Esophagus (tissue), 2 donors: Measurements from ENCODE around the gene HEMGN. TPM values are rescaled to one million over a fixed set of nuclear protein-coding genes. Genes with fewer than 3 reads are reported as not detected.
"Not testable (repeated sequence)": the region's sequence is repeated elsewhere in the genome, so short reads cannot be mapped to it uniquely, and the experiment has no call there.

Source experiments
- H3K27ac ChIP-seq, 2 donors: one replicate each; pipeline ENCODE4 v1.5.1; 2013; ENCODE audit warnings: low read depth in 2 of 2, mild to moderate bottlenecking in 2 of 2, inconsistent platforms in 1 of 2, low read length in 1 of 2, moderate library complexity in 1 of 2
- H3K27me3 ChIP-seq, 2 donors: one replicate each; pipeline ENCODE4 v1.6.1; 2013; ENCODE audit warnings: low read length in 2 of 2, control low read depth in 1 of 2, mild to moderate bottlenecking in 1 of 2; ENCODE audit not compliant: insufficient read depth in 2 of 2, control insufficient read depth in 1 of 2
- H3K36me3 ChIP-seq, 2 donors: one replicate each; pipeline ENCODE4 v1.6.1; 2013; ENCODE audit warnings: low read length in 1 of 2; ENCODE audit not compliant: control insufficient read depth in 2 of 2, insufficient read depth in 2 of 2
- H3K4me1 ChIP-seq, 2 donors: one replicate each; pipeline ENCODE4 v1.6.1; 2013; ENCODE audit warnings: low read length in 1 of 2; ENCODE audit not compliant: control insufficient read depth in 2 of 2, insufficient read depth in 2 of 2
- H3K4me3 ChIP-seq, 2 donors: one replicate each; pipeline ENCODE4 v1.5.1; 2013; ENCODE audit warnings: low read length in 2 of 2, mild to moderate bottlenecking in 2 of 2, low read depth in 1 of 2, moderate library complexity in 1 of 2
- H3K9me3 ChIP-seq, 2 donors: one replicate each; pipeline ENCODE4 v1.6.1; 2013; ENCODE audit warnings: mild to moderate bottlenecking in 2 of 2, low read depth in 1 of 2, low read length in 1 of 2, moderate library complexity in 1 of 2; ENCODE audit not compliant: control insufficient read depth in 2 of 2, insufficient read depth in 1 of 2
- WGBS, 2 donors: extraction: QIAGEN DNeasy Blood & Tissue Kit; methylation state at CpG; one replicate each; pipeline ENCODE4 v1.1.7; 2013; 5-methylcytosine and 5-hydroxymethylcytosine counted together
- polyA plus RNA-seq, 2 donors: library from polyadenylated mRNA; stranded (reverse); fragments of 200-250 nt; gene quantifications; one replicate each; pipeline ENCODE4 v1.2.3, GENCODE V29; 2013
- donor health status: healthy with polysubstance abuse.
- donor health status: Bipolar disorder and iron deficiency.

The HEMGN gene
- polyA plus RNA-seq, 2 donors: not detected

- H3K27ac ChIP-seq: no peak overlapping the region
- H3K9me3 ChIP-seq: no peaks in the 10 kb centered on the region
- WGBS, 2 donors: 25 to 30% methylated on average over 1 of the region's 1 CpG
- H3K4me3 ChIP-seq: no peak overlapping the region
- no peaks in the 10 kb centered on the region for H3K4me1 ChIP-seq
- no peaks in the 10 kb centered on the region for H3K36me3 ChIP-seq
- H3K27me3 ChIP-seq: no peaks in the 10 kb centered on the region
Observed at GRCh38 chr9:97966493-97966892, 28.5 kb upstream of the HEMGN start.

- Histone ChIP-seq H3K9me3 (no peaks in the 10 kb centered on the region), H3K27ac (no peak overlapping the region), H3K27me3 (no peaks in the 10 kb centered on the region), H3K4me1 (no peaks in the 10 kb centered on the region), H3K36me3 (no peaks in the 10 kb centered on the region), H3K4me3 (no peak overlapping the region)
Observed at GRCh38 chr9:97964901-97965300, 26.9 kb upstream of the HEMGN start.

- Histone ChIP-seq H3K4me1 (no peaks in the 10 kb centered on the region), H3K4me3 (no peak overlapping the region), H3K9me3 (no peaks in the 10 kb centered on the region), H3K36me3 (no peaks in the 10 kb centered on the region), H3K27ac (no peak overlapping the region), H3K27me3 (no peaks in the 10 kb centered on the region)
- 82 to 84% methylated on average over 2 of the region's 2 CpGs for WGBS, 2 donors
Observed at GRCh38 chr9:97963232-97963631, 25.3 kb upstream of the HEMGN start.

GRCh38 chr9:97962575-97962974 lies 24.6 kb upstream of the HEMGN start:
- Histone ChIP-seq H3K27ac (no peak overlapping the region), H3K4me3 (no peak overlapping the region), H3K27me3 (no peaks in the 10 kb centered on the region), H3K36me3 (no peaks in the 10 kb centered on the region), H3K4me1 (no peaks in the 10 kb centered on the region), H3K9me3 (no peaks in the 10 kb centered on the region)
- 84 to 88% methylated on average over 5 of the region's 5 CpGs for WGBS, 2 donors

GRCh38 chr9:97962136-97962535 lies 24.2 kb upstream of the HEMGN start:
- WGBS, 2 donors: 74 to 80% methylated on average over 4 of the region's 4 CpGs
- Histone ChIP-seq H3K9me3 (no peaks in the 10 kb centered on the region), H3K27ac (no peak overlapping the region), H3K4me1 (no peaks in the 10 kb centered on the region), H3K36me3 (no peaks in the 10 kb centered on the region), H3K4me3 (no peak overlapping the region), H3K27me3 (no peaks in the 10 kb centered on the region)

- no peaks in the 10 kb centered on the region for H3K4me1 ChIP-seq
- H3K27ac ChIP-seq: no peak overlapping the region
- 84 to 86% methylated on average over 2 of the region's 2 CpGs for WGBS, 2 donors
- no peak overlapping the region for H3K4me3 ChIP-seq
- H3K27me3 ChIP-seq: no peaks in the 10 kb centered on the region
- H3K36me3 ChIP-seq: no peaks in the 10 kb centered on the region
- no peaks in the 10 kb centered on the region for H3K9me3 ChIP-seq
Observed at GRCh38 chr9:97961361-97961760, 23.4 kb upstream of the HEMGN start.

- not testable (repeated sequence) for H3K4me1 ChIP-seq, H3K27ac ChIP-seq, H3K9me3 ChIP-seq, H3K4me3 ChIP-seq, H3K27me3 ChIP-seq, H3K36me3 ChIP-seq
- 87 to 89% methylated on average over 9 of the region's 9 CpGs for WGBS, 2 donors
Observed at GRCh38 chr9:97960678-97961328, 22.8 kb upstream of the HEMGN start.

GRCh38 chr9:97959585-97959984 lies 21.6 kb upstream of the HEMGN start:
- Histone ChIP-seq H3K27ac (no peak overlapping the region), H3K27me3 (no peaks in the 10 kb centered on the region), H3K9me3 (no peaks in the 10 kb centered on the region), H3K4me1 (no peaks in the 10 kb centered on the region), H3K36me3 (no peaks in the 10 kb centered on the region), H3K4me3 (no peak overlapping the region)

GRCh38 chr9:97958812-97959511 lies 21.0 kb upstream of the HEMGN start:
- Histone ChIP-seq H3K36me3 (no peaks in the 10 kb centered on the region), H3K9me3 (no peaks in the 10 kb centered on the region), H3K27me3 (no peaks in the 10 kb centered on the region), H3K4me1 (no peaks in the 10 kb centered on the region), H3K27ac (no peak overlapping the region), H3K4me3 (no peak overlapping the region)
- 77 to 80% methylated on average over 5 of the region's 5 CpGs for WGBS, 2 donors

- no peak overlapping the region for H3K4me3 ChIP-seq
- no peaks in the 10 kb centered on the region for H3K4me1 ChIP-seq
- no peaks in the 10 kb centered on the region for H3K9me3 ChIP-seq
- H3K27ac ChIP-seq: no peak overlapping the region
- no peaks in the 10 kb centered on the region for H3K27me3 ChIP-seq
- H3K36me3 ChIP-seq: no peaks in the 10 kb centered on the region
Observed at GRCh38 chr9:97956331-97956730, 18.4 kb upstream of the HEMGN start.
